ENCODE measurements around the gene CASK. TPM values are rescaled to one million over a fixed set of nuclear protein-coding genes. Genes with fewer than 3 reads are reported as not detected.
"Not testable (repeated sequence)": the region's sequence is repeated elsewhere in the genome, so short reads cannot be mapped to it uniquely, and the experiment has no call there.

Gene CASK
- total and polyA plus RNA-seq, 8 donors: 4.7 to 42.5 (median 22.9) TPM

DNA sequence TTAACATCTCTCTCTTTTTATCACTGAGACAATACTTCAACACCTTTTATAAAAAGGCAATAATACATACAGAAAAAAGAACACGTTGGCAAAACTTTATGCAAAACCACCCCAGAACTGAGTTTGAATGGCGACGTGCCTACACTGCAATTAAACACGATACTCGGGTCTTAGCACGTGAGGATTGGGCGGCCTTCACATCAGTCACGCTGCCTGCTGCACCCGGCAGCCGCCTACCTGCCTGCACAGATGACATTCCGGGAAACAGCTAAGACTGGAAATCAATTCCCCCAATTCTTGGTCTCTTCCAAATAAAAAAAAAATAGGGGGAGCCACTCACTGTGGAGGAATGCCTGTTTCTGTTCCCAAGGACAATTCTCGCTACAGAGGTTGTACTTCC is 408.0 kb downstream of the CASK start:
- peak in 1 of 4 donors; percentile 44 for ATAC-seq
- 61 to 74% methylated on average over 12 of the region's 12 CpGs for WGBS, 2 donors
- TF ChIP-seq, protein P1, sequence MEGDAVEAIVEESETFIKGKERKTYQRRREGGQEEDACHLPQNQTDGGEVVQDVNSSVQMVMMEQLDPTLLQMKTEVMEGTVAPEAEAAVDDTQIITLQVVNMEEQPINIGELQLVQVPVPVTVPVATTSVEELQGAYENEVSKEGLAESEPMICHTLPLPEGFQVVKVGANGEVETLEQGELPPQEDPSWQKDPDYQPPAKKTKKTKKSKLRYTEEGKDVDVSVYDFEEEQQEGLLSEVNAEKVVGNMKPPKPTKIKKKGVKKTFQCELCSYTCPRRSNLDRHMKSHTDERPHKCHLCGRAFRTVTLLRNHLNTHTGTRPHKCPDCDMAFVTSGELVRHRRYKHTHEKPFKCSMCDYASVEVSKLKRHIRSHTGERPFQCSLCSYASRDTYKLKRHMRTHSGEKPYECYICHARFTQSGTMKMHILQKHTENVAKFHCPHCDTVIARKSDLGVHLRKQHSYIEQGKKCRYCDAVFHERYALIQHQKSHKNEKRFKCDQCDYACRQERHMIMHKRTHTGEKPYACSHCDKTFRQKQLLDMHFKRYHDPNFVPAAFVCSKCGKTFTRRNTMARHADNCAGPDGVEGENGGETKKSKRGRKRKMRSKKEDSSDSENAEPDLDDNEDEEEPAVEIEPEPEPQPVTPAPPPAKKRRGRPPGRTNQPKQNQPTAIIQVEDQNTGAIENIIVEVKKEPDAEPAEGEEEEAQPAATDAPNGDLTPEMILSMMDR (IDR thresholded peaks at IDR 0.05): no peak
- Histone ChIP-seq H3K27ac (no peak overlapping the region), H3K4me1 (no peaks in the 10 kb centered on the region), H3K27me3 (no peaks in the 10 kb centered on the region), H3K4me3 (no peak overlapping the region), H3K36me3 (no peaks in the 10 kb centered on the region), H3K9me3 (no peaks in the 10 kb centered on the region)
- intact Hi-C loops (cut with DNase I): no loop called here
- DNase-seq: peak in 1 of 6 donors; percentile 2
- no peak for FAIRE-seq

DNA sequence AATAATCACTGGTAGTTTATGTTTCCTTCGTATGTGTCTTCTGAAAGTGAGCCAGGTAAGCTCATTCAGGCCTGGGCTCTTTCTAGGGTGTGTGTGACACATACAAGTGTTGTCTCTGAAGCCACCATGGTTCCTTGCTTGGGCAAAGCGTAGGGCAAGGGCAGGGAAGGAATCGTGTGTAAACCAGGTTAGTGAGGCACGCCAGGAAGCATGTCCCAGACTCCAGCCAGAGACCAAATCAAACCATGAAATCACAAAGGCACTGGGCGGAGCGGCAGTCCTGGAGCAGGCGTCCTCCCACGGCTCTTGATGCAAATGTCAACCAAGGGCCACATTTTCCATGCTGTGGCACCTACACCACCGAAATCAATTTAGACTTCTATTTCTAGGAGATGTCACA is 409.2 kb downstream of the CASK start:
- no peaks in the 10 kb centered on the region for H3K27me3 ChIP-seq
- intact Hi-C loops (cut with DNase I): no loop called here
- TF ChIP-seq, protein P1 (IDR thresholded peaks at IDR 0.05): no peak
- DNase-seq (no peak), ATAC-seq (no peak), FAIRE-seq (no peak)
- H3K36me3 ChIP-seq: no peaks in the 10 kb centered on the region
- no peaks in the 10 kb centered on the region for H3K4me1 ChIP-seq
- H3K9me3 ChIP-seq: no peaks in the 10 kb centered on the region
- H3K4me3 ChIP-seq: no peak overlapping the region
- 91% methylated on average over 9 of the region's 9 CpGs for WGBS, 2 donors
- no peak overlapping the region for H3K27ac ChIP-seq

DNA sequence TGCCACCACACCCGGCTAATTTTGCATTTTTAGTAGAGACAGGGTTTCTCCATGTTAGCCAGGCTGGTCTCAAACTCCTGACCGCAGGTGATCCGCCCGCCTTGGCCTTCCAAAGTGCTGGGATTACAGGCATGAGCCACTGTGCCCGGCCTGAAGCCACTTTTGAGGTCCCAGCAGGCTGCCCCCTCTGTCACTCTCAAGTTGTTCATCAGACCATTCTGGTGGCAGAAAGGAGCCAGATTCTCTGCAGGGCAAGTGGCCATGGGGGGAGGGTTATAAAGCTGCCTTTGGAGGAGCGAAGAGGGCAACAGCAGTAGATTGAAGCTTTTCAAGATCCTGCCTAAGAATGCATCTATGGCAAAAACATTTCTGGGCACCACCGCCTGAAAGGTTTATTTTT is 410.5 kb downstream of the CASK start:
- not testable (repeated sequence) for ATAC-seq, DNase-seq
- WGBS, 2 donors: 93 to 94% methylated on average over 7 of the region's 7 CpGs

DNA sequence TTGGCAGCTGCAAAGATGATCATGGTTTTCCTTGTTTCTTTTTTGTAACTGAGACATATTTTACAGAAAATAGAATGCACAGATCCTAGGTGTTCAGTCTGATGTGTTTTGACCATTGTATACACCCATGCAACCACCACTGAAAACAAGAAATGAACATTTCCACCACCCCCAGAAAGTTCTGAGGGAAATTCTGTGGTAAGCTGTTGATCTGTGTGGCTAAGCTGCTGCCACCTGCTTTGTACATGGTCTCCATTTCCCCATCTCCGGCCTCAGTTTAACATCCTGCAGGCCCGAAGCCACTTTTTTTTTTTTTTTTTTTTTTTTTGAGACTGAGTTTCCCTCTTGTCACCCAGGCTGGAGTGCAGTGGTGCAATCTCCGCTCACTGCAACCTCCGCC is 411.0 kb downstream of the CASK start:
- Histone ChIP-seq H3K36me3 (no peaks in the 10 kb centered on the region), H3K27ac (no peak overlapping the region), H3K4me1 (no peaks in the 10 kb centered on the region), H3K9me3 (no peaks in the 10 kb centered on the region), H3K27me3 (no peaks in the 10 kb centered on the region), H3K4me3 (no peak overlapping the region)
- 88 to 90% methylated on average over 4 of the region's 4 CpGs for WGBS, 2 donors
- intact Hi-C loops (cut with DNase I): no loop called here
- no peak for FAIRE-seq
- ATAC-seq: no peak
- TF ChIP-seq, protein P1 (IDR thresholded peaks at IDR 0.05): no peak
- DNase-seq: no peak

More for the DNA sequence above, 410.5 kb downstream of the CASK start:
- intact Hi-C loops (cut with DNase I); H3K27me3 ChIP-seq; H3K9me3 ChIP-seq; H3K4me1 ChIP-seq; FAIRE-seq; H3K36me3 ChIP-seq; H3K27ac ChIP-seq; H3K4me3 ChIP-seq: not testable (repeated sequence)

DNA sequence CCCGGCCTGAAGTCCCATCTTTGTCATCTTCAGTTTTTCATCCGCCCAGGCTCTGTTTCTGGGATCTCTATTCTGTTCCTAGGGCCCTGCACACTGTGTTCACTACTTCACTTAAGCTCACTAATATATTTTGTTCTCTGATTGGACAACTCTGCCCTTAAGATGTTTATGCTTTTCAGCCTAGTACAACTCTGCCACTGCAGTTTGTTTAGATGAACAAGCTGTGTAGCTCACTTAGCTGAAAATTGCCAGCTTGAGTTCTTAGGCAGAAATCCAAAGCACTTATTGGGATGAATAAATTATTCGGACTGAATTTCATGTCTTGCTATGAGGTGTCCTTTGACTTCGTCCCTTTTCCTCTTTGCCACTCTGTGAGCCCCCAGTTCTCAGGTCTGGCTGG is 415.4 kb downstream of the CASK start:
- H3K36me3 ChIP-seq: no peaks in the 10 kb centered on the region
- no peak for ATAC-seq
- FAIRE-seq: no peak
- 84 to 90% methylated on average over 4 of the region's 4 CpGs for WGBS, 2 donors
- intact Hi-C loops (cut with DNase I): no loop called here
- H3K27ac ChIP-seq: no peak overlapping the region
- H3K9me3 ChIP-seq: no peaks in the 10 kb centered on the region
- TF ChIP-seq, protein P1 (IDR thresholded peaks at IDR 0.05): no peak
- H3K4me3 ChIP-seq: no peak overlapping the region
- H3K4me1 ChIP-seq: no peaks in the 10 kb centered on the region
- DNase-seq: no peak
- H3K27me3 ChIP-seq: peaks cover 0 to 4% (median 0%) of the 10 kb centered on the region in 4 donors
